ENCODE results near the gene RAB17.

RAB17 gene

DNA sequence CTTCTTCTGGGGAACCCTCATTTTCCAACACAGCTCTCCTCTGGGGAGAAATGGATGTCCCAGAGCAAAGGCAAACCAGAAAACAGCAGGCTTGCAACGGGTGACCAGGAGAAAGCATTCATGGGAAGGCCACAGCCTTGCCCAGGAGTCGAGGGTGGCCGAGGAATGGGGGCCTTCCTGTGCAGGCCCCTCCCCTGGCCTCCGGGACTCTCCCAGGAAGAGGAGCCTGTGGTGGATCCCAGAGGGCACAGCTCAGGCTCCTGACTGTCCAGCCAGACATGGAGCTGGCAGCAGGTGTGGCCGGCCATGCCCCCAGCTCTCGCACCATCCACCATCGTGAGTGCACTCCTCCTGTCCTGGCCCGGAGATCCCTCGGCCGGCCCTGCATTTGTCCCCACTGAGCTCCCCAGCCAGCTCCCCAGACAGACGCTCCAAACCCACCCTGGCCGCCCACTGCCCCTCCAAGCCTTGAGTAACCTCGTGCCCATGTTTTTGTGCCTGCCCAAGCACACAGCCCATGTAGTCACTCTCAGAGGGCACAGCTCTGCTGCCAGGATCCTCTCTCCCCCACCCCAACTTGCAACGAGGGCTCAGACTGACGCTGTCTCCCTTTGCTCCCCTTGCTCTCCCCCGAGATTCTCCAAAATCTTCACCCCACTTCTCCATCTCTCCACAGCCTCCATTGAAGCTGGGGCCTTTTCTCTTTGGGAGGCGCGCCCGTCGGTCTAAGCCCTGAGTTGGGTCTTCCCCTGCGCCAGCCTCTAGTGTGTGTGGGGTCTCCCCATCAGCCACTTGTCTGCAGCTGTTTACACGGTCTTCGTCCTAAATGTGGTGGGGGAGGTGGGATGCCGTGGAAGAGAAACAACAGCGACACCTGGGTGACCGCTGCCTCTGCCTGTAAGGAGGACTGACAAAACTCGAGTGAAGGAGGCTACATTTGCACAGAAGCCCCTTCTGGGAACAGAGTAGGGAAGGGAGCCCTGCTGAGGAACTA, 14.4 kb downstream of the RAB17 start:
- DNase-seq: no peak

DNA sequence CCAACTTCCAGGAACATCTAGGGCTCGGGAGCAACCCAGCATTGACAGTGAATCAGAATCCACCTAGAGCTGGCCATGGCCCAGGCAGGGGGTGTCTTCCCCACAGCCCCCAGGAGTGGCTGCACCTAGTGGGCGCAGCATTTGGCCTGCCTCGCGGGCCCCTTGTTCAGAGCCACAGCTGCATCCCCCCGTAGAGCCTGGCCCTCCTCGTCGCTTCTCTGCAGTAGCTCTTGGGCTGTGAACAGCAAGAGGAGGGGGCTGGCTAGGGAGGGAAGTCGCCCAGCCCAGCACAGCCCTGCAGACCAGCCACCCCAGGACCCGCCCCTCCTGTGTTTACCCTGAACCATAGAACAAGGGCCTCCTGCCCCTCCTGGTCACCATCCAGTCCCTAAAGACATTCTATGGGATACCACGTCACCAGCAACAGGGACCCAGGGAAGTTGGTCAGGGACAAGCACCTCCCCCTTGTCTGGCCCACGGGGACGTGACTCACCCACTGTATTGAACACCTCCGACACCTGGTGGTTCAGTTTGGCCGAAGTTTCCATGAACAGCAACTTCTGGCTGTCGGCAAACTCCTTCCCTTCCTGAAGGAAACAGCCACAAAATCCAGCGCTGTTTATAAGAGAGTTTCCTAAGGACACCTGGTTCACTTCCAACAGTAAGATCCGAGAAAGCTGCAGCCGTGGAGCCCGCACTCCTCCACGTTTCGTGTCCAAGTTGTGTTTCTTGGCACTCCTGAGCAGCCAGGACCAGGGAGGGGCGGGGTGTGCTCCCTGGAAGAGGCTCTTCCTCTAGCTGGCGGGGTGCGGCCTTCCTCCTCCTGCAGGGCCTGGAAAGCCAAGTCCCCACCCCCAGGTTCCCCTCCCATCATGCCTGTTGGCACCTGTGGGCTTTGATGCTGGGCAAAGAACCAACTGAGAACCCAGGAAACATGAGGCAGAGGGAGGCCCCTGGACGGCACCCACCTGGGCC, 15.4 kb downstream of the RAB17 start:
- no peak for DNase-seq

DNA sequence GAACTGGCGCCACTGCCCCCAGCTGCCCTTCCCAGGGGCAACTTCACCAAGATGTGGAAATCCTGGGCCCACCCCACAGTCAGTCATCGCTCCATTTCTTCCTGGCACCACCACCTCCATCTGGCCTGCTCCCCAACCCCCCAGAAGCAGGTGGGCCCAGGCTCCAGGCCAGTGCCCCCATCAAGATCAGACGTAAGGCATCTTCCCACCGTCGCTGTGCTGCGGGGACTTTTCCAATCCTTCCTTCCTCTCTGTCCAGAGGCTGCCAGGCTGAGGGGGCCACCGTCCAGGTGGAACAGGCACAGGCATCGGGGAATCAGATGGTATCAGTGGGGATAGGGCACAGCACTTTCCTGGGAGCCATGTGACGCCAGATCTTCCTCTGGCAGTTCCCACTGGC, 16.1 kb downstream of the RAB17 start:
- DNase-seq: no peak

DNA sequence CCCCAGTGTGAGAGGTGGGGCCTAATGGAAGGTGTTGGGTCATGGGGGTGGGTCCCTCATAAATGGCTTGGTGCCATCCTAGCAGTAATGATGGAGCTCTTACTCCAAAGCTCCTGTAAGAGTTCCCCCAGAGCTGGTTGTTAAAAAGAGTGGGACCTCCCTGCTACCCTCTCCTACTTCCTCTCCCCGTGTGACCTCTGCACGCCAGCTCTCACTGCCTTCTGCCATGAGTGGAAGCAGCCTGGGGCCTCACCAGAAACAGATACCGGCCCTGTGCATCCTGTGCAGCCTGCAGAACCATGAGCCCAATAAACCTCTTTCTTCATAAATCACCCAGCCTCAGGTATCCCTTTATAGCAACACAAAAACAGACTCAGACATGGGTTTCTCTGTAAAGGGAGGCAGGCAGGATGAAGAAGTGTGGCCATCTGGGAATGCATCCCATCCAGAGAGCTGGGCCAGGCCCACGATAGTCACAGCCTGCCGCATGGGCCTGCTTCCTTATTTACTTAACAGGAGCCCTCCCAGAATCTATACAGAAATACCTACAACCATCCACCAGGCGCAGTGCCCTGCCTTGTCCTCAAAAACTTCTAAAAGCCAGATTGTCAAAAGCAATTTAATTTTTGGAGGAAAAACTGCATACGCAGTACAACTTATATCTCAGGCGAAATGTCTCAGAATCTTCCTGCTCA, 16.7 kb downstream of the RAB17 start:
- DNase-seq: no peak

DNA sequence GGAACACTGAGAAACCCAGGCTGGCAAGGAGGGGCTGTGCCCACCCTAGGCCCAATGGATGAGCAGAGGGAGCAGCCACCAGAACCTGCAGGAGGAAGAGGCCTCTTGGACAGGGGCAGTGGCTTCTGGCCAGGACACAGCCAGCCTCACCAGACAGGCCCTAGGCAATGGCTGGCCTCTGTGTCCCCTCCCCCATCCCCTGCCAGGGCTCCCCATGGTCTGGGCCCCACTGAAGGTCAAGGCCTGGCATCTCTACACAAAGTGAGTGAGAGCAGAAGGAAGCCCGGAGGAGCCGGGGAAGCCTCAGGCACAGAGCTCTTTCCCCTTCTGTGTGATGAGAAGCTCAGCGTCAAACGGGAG, 17.8 kb downstream of the RAB17 start:
- no peak for DNase-seq

DNA sequence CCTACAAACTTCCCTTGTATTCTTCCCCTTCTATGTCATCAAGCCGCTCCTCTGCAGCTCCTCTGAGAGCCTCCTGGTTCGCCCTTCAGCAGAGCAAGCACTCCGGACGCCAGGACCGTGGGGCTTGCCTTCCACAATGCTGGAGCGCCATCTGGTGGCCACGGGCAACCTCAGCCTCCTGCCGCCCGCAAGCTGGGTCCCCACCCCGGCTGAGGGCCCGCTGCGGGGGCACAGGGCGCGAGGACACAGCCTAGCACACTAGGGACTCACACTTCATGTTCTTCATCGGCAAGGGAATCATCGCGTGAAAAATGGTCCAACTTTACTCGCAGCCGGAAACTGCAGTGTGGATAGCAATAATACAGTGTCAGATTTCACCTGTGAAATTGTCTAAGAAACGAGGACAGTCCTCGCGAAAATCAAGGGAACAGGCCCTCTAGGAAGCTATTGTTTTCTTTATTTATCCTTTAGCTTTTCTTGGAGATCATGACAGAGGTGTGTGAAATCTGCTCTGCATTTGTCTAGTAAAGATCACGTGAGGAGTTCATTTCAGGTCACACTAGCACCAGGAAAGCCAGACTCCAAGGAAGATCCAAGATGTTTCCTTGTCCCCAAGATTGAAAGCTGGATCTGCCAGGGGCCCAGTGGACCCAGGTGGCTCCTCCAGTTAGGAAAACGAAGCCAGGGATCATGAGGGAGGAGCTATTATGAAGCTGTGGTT, 18.4 kb downstream of the RAB17 start:
- DNase-seq: peak; percentile 97

DNA sequence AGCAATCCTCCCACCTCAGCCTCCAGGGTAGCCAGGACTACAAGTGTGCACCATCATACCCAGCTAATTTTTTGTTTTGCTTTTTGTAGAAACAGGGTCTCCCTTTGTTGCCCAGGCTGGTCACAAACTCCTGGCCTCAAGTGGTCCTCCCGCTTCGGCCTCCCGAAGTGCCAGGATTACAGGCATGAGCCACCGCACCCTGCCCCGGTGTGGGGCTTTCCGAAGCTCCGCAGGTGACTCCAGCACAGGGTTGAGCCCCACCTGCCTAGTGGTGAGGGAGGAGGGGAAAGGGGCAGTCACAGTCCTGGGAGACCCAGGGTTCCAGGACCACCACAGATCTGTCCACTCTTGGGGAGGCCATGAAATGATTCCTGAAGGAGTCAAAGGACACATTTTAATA, 19.0 kb downstream of the RAB17 start:
- DNase-seq: no peak

DNA sequence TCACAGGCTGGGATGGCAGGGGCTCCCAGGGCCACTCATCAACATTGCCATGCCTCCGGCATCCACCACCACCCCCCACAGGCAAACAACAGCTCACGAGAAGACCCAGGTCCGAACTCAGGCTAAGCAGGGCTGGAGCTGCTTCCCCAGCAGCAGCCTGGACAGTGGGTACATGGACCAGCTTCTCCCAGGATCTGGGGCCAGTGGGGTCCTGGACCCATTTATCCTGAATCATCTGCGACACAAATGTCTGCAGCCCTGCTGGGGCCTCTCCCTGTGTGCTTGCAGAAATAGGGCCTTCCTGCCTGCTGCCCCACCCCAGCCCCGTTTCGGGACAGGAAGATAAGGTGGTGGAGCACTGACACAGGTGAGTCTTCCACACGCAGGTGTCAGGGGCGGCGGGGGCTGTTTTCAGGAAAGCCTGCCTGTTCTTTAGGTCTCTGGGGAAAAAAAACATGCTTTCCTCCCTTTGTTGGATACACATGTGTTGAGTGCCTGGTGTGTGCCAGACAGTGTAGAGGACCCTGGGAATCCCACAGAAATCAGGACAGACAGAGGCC, 19.7 kb downstream of the RAB17 start:
- DNase-seq: no peak

DNA sequence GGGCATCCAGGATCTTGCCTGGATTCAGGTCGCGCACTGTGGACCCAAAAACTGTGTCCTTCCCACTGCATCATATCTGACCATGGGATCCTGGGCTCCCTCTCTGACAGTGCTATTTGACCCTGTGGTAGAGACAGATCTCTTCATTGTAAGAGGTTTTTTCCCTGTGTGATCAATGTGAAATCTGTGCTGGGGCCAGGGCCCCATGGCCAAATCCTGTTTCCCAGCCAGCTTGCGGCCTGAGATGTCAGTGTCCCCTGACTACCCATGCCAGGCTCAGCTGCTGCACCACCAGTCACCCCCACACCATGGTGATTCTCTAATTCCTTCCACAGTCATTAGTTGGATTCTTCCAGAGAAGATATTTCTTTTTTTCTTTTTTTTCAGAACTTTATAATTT, 20.6 kb downstream of the RAB17 start:
- no peak for DNase-seq

DNA sequence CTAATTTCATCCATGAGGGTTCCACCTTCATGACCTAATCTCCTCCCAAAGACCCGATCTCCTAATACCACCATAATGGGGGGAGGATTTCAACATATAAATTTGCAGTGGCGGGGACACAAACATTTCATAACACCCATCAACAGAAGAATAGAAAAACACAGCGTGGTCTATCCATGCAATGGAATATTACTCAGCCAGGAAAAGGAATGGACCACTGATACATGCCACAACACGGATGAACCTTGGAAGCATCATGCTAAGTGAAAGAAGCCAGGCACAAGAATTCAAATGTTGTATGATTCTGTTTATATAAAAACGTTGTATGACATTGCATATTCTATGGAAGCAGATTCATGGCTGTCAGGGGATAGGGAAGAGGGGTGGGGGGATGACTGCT, 21.5 kb downstream of the RAB17 start:
- no peak for DNase-seq

DNA sequence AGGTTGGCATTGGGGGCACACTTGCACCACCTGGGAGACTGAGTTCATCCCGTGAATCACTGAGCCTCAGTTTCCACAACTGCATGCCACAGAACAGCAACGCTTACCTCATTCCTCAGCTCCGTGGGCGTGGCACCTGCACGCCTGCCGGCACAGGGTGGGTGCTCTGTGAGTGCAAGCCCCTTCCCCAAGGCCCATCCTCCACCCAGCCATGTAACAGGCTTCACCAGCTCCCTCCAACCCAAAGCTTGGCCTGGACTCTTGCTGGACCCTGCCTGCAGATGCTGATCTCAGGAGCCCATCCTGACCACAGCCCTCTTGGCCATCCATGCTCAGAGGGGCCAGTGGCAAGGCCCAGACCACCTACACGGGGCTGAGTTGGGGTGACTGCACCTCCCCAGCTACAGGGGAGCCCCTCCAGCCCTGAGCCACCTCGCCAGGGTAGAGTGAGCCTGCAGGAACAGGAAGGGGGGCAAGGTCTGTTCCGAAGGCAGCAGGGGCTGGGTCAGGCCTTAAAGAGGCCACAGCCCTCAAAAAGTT, 22.3 kb downstream of the RAB17 start:
- no peak for DNase-seq

DNA sequence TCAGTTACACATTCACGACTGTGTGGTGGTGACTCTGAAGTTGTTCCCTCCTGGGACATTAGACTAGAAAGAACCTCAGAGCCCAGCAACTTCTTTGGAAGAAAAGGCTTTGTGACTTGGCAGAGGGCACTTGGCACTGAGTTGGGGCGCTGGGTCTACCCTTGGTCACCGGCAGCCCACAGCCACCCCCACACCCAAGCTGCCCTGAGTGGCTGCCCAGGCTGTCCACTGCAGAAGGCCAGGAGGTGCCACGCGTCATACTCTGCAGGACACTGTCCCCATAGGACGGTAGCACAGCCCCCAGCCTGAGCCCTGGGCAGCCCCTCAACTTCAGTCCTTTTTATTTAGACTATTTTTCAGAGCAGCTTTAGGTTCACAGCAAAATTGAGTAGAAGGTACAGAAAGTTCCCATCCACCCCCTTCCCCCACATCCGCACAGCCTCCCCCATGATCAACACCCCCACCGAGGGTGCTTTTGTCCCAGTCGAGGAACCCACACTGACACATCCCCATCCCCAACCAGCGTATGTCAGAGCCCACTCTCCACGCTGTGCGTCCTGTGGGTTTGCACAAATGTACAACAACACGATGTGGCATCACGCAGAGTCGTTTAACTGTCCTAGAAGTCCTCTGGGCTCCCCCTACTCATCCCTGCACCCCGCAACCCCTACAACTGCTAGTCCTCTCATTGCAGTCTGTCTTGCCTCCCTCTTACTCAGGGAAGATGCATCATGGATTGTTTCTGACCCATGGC, 23.1 kb downstream of the RAB17 start:
- DNase-seq: no peak

DNA sequence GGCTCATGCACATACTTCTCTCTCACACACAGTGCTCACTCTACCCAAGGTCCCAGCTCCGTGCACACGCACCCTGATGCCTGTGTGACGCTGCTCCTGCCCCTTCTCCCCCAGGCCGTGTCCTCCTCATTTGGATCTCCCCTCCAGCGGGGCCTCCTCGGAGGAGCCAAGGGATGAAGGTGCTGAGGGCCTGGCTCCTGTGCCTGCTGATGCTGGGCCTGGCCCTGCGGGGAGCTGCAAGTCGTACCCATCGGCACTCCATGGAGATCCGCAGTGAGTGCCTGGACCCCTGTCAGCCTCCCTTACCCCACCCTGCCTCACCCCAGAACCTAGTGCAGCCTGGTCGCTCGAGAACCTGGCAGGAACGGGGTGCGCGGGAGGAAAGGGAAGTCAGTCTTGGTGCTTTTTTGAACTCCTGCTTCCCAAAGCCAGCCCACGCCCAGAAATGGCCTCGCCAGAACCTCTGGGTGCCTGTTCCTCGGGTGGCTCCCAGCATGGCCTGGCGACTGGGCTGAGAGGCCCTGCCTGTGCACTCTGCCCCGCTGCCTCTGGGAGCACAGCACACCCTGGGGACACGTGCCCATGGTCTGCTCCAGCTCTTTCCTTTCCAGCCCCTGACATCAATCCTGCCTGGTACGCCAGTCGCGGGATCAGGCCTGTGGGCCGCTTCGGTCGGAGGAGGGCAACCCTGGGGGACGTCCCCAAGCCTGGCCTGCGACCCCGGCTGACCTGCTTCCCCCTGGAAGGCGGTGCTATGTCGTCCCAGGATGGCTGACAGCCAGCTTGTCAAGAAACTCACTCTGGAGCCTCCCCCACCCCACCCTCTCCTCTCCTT, 23.9 kb downstream of the RAB17 start, which contains the start of gene PRLH:
PRLH (plus strand) TSS at position 174 of the 835 bp plus-strand sequence; CDS start at position 174, 0 bp downstream.
- DNase-seq: no peak

DNA sequence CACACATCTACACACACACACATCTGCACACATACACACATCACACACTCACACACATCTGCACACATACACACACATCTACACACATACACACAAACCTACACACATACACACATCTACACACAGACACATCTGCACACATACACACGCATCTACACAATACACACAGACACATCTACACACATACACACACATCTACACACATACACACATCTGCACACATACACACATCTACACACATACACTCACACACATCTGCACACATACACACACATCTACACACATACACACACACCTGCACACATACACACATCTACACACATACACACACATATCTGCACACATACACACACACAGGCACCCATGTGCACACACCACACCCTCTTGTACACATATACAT, 24.6 kb downstream of the RAB17 start:
- DNase-seq: no peak

DNA sequence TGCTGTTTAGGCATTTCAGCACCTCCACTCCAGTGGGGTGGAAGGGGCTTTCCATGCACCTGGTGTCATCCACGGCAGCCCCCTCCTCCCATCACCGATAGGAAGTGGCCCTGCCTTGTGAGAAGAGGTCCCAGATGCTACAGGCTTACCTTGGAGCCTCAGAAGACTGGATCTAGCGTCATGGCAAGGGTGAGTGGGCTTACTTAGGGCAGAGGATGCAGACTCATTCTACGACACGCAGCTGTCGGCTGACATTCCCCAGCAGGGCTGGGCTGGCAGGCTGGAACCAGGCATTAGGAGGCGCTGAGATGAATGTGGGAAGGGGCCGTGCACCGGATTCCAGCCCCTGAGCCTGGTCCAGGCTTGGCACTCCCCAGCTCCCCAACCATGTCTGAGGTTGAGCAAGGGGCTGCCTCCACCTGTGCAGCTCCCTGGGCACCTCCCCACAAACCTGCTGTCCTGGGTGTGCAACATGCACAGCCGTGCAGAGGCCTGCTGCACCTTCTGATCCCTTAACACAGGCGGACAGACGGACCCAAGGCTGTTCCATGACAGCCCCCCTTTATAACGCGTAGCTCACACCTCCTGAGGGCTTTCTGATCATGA, 25.9 kb downstream of the RAB17 start:
- no peak for DNase-seq

DNA sequence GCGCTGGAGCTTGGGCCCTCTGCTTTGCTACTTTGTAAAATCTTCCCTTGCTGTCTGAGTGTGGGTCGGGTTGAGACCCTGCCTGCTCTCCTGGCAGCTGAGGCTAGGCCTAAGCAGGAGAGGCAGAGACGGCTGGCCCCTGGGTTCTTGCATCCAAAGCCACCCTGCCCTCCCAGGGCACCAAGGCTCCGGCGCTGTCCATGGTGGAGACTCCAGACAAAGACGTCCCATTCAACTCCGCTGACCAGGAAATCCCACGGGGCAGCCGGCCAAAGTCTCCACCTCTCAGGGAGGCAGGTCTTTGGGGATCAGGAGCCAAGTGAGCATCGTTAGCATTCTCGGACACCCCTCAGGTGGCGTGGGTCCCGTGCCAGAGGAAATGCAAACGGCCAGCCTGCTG, 26.7 kb downstream of the RAB17 start:
- no peak for DNase-seq

DNA sequence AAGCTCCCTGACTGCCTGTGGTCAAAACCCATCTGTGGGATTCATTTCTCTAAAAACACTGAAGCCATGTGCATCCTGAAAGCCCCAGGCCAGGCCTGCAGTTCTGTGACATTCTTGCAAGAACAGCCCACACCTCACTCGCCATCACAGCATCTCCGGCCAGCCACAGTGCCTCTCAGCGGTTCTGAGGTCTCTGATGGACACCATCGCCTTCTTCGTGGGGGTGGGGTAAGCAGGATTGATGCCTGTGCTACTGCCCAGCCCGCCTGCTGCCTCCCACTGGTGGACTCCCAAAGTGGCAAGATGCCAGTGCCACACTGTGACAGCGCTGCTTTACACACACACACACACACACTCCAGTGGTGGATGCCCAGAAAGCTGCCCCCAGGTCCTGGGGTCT, 29.3 kb downstream of the RAB17 start:
- DNase-seq: no peak

DNA sequence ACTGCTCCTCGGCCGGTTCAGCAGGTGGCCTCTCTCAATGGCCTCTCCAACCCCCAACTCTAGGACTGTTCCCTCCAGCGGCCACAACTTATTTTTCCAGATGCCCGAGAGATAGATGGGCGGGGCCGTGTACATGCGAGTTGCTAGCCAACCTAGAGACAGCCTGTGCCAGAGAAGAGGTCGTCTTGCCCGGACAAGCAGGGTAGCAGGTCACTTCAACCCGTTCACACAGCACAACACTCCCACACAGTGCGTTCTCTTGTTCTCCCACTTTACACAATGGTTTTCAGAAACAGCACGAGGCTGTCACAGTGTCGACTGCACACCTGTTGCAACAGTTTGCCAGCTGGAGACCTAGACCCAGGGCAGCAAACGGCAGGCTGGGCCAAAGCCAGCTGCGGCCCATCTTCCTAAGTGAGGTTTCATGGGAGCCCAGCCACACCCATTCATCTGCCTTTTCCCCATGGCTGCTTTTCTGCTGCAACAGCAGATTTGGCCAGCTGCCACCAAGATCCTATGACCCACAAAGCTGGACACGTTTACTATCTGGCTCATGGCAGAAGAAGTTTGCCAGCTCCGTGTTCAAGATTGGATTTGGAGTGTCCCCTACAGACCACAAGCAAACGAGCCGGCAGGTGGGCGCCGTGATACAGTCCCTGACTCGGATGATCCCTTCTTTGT, 31.4 kb downstream of the RAB17 start:
- DNase-seq: no peak

DNA sequence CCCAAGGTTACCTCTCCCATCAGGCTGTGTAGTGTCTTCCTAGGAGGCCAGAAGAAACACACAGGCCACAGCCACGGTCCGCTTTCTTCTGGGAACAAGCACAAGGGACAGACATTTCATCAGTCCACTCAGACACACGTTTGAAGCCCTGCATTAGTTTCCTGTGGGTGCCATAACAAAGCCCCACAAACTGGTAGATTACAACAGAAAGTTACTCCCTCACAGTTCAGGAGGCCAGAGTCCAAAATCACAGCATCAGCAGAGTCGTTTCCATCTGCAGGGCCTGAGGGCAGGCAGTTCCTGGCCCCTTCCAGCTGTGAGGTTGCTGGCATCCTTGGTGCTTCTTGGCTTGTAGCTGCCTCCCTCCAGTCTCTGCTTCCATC, 32.9 kb downstream of the RAB17 start:
- no peak for DNase-seq

Data from stimulated activated CD8-positive, alpha-beta memory T cell treated with anti-CD3 and anti-CD28 coated beads, Interleukin-4, amount 100 ng/mL, for 48 hours (primary cell).